Right lobe of liver (tissue), 6 donors: Measurements from ENCODE around the gene TRPT1. TPM values are rescaled to one million over a fixed set of nuclear protein-coding genes. Genes with fewer than 3 reads are reported as not detected.

Experiments used
- ATAC-seq, 4 donors: fragments of 200-7000 bp; cut with Tn5 transposase; one replicate each; pipeline ENCODE4 v1.9.1; 2020; ENCODE audit warnings: mild to moderate bottlenecking in 4 of 4, moderate library complexity in 4 of 4
- DNase-seq, 3 donors: peaks; one replicate each; pipeline ENCODE4 v3.0.0-alpha.2; 2020
- H3K27ac ChIP-seq, 3 donors: fragments of 200-600 bp; one replicate each; pipeline ENCODE4 v1.8.0; 2022
- H3K27me3 ChIP-seq, 2 donors: fragments of 200-600 bp; one replicate each; pipeline ENCODE4 v1.8.0; 2022
- H3K36me3 ChIP-seq, 4 donors: fragments of 200-600 bp; sonication (generic) in 1 of 4; one replicate each; pipeline versions ENCODE4 v1.5.1 to v1.8.0; 2017 to 2022; ENCODE audit warnings: control low read depth in 1 of 4
- H3K4me1 ChIP-seq, 4 donors: fragments of 200-600 bp; sonication (generic) in 1 of 4; one replicate each; pipeline versions ENCODE4 v1.5.1 to v1.8.0; 2017 to 2022; ENCODE audit warnings: control low read depth in 1 of 4
- H3K4me3 ChIP-seq, 3 donors: fragments of 200-600 bp; one replicate each; pipeline ENCODE4 v1.8.0; 2022
- H3K9me3 ChIP-seq, 4 donors: fragments of 200-600 bp; sonication (generic) in 1 of 4; one replicate each; pipeline versions ENCODE4 v1.5.1 to v1.8.0; 2017 to 2022; ENCODE audit warnings: control low read depth in 1 of 4
- POLR2A ChIP-seq: fragments of 450-650 bp; IDR thresholded peaks from one replicate; pipeline ENCODE4 v1.6.1; 2017; ENCODE audit warnings: antibody characterized with exemption, mild to moderate bottlenecking
- WGBS: methylation state at CpG from one replicate; pipeline ENCODE4 v1.1.6; 2018; ENCODE audit warnings: low coverage, low lambda C conversion rate; ENCODE audit not compliant: insufficient coverage; ENCODE audit errors: missing lambda C conversion rate; 5-methylcytosine and 5-hydroxymethylcytosine counted together
- intact Hi-C, 2 donors: fragments of 100-400 bp; cut with DNase I; formaldehyde crosslinking; loops; one replicate each; pipeline versions ENCODE4 v1.11.2 to v1.14.1; 2022
- total RNA-seq, 6 experiments: library from RNA; depleted of rRNA in 2 of 6; stranded (reverse); fragments of >200 nt in 2 of 6; fragmentation: NEBNext Ultra II Directional in 3 of 6; extraction: Animal tissue kit (Norgen Biotek cat#: 25700) in 3 of 6; gene quantifications; one replicate each; pipeline versions ENCODE4 v1.1.0 to v1.2.4, GENCODE V29; 2016 to 2023
- TF ChIP-seq, protein P1 (sequence below), 4 donors: fragments of 200-600 bp in 3 of 4; fragments of 450-650 bp in 1 of 4; IDR thresholded peaks; one replicate each; pipeline versions ENCODE4 v1.5.1 to v1.8.0; 2016 to 2022; ENCODE audit warnings: antibody characterized with exemption in 4 of 4, mild to moderate bottlenecking in 2 of 4
- donor health status: DM: no; HTN: yes; CAD: no.
- donor health status: DM: no; HTN: no; CAD: no.
- donor health status: DM: no; HTN: no; CAD: no.
- donor health status: DM: no; HTN: yes; CAD: no.
- donor health status: DM: no; HTN: yes; CAD: no.

TRPT1 gene
- total RNA-seq, 6 experiments from 2014 or later: 13.5 to 29.6 (median 18.9) TPM

DNA sequence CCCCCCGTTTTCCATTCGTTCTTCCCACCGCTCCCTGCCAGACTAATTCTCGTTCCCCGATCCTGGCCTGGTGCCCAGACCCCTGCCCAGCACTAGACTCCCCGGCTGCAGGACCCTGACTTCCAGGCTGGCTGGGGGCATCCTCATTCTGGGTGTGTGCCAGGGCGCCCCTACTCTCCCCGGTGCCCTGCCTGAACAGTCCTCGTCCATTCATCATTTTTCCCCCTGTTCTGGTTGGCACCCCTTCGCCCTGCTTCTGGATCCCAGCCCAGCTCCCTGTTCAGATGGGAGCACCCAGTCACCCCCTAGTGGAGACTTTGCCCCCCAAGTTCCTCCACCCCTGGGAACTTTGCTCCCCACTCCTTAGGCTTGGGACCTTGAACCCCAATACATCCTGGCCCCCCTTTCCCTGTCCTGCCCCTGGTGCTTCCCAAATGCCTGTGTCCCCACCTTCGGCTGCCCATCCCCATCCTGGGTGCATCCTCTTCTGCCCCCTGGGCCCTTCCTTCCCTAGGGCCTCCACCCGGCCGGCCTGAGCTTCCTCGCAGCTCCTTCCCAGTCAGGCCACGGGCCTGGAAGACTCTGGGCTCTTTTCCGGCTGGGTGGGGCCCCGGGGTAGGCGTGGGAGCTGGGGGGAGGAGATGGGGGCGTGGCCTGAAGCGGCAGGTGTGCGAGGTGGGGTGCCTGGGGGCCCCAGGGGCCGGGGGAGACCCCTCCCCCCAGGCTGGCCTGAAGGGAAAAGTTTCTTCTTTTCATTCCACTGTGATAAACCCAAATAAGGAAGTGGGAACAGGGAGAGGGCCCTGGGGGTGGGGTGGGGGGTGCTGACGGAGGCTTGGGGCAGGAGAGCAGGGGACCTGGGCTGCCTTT lies 26.3 kb upstream of the TRPT1 start:
- H3K4me3 ChIP-seq: peak overlapping the region; percentile 72 to 87 (median 85)
- ATAC-seq: peak in 3 of 4 donors; percentile 1 to 16 (median 12)
- TF ChIP-seq, protein P1, sequence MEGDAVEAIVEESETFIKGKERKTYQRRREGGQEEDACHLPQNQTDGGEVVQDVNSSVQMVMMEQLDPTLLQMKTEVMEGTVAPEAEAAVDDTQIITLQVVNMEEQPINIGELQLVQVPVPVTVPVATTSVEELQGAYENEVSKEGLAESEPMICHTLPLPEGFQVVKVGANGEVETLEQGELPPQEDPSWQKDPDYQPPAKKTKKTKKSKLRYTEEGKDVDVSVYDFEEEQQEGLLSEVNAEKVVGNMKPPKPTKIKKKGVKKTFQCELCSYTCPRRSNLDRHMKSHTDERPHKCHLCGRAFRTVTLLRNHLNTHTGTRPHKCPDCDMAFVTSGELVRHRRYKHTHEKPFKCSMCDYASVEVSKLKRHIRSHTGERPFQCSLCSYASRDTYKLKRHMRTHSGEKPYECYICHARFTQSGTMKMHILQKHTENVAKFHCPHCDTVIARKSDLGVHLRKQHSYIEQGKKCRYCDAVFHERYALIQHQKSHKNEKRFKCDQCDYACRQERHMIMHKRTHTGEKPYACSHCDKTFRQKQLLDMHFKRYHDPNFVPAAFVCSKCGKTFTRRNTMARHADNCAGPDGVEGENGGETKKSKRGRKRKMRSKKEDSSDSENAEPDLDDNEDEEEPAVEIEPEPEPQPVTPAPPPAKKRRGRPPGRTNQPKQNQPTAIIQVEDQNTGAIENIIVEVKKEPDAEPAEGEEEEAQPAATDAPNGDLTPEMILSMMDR (IDR thresholded peaks at IDR 0.05): no peak
- TF ChIP-seq POLR2A: no peak
- peak in 1 of 3 donors; percentile 44 for DNase-seq
- intact Hi-C loops: no loop called here
- H3K27me3 ChIP-seq: no peaks in the 10 kb centered on the region
- H3K4me1 ChIP-seq: peaks cover 0 to 25% (median 12%) of the 10 kb centered on the region in 4 donors
- H3K36me3 ChIP-seq: peaks cover 0 to 5% (median 0%) of the 10 kb centered on the region in 4 donors
- peak overlapping the region; percentile 44 to 69 (median 63) for H3K27ac ChIP-seq
- H3K9me3 ChIP-seq: no peaks in the 10 kb centered on the region
- 11% methylated on average over 19 of the region's 23 CpGs for WGBS

DNA sequence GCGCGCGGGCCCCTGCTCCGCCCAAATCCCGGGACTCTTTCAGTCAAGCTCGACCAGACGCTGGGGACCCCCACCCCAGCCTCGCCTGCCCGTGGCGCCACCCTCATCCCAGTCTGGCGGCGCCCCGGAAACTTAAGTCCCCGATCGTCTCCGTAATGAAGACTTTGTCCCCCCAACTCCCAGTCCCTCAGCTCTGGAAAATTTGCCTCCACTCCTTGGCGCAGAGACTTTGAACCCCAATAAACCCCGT lies 25.7 kb upstream of the TRPT1 start:
- Histone ChIP-seq H3K4me3 (peak overlapping the region; percentile 72 to 87 (median 85)), H3K9me3 (no peaks in the 10 kb centered on the region), H3K36me3 (peaks cover 0 to 5% (median 0%) of the 10 kb centered on the region in 4 donors), H3K27ac (peak overlapping the region; percentile 44 to 69 (median 63)), H3K27me3 (no peaks in the 10 kb centered on the region), H3K4me1 (peaks cover 0 to 25% (median 12%) of the 10 kb centered on the region in 4 donors)
- WGBS: 7% methylated on average over 2 of the region's 18 CpGs
- ATAC-seq (no peak), DNase-seq (peak in 1 of 3 donors; percentile 44)
- TF ChIP-seq, protein P1 (IDR thresholded peaks at IDR 0.05): no peak
- intact Hi-C loops: no loop called here

DNA sequence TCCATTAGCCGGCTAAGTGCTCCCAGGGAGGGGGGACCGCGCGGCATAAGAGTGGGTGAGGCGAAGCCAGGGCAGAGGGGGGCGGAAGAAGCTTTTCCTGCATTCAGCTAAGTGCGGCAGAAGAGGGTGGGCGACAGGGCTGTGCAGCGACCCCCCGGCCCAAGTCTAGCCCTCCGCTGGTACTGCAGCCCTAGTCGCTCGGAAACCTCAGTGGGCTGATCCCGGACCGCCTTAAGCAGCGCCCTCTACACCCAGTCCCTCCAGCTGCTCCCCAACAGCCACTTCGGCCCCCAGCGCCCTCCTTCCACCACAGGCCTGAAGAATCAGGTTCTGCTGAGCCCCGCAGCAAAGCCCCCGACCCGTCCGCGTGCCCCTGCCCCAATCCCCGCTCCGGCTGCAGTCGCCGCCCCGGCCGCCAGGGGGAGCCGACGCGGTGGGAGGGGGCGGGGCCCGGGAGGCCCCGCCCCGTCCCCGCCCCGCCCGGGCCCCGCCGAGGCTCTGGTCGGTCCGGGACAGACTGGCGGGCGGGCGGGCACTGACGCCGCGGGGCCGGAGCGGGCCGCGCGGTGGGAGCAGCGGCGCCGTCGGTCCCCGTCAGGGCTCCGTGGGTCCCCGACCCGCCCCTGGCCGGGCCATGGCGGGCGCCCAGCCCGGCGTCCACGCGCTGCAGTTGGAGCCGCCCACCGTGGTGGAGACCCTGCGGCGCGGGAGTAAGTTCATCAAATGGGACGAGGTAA lies 25.2 kb upstream of the TRPT1 start, which contains the start of gene PLCB3:
PLCB3 (plus strand) TSS at position 515 of the 737 bp plus-strand sequence; CDS start at position 635, 120 bp downstream.
- 4% methylated on average over 17 of the region's 75 CpGs for WGBS
- ATAC-seq (peak; percentile 56 to 77 (median 62)), DNase-seq (peak in 2 of 3 donors; percentile 74 to 76)
- Histone ChIP-seq H3K27ac (peak within 1 kb of the TSS; percentile 44 to 69 (median 63)), H3K36me3 (no peaks in the 10 kb centered on the region), H3K4me1 (peaks cover 0 to 25% (median 12%) of the 10 kb centered on the region in 4 donors), H3K4me3 (peak within 1 kb of the TSS; percentile 72 to 87 (median 85)), H3K27me3 (no peaks in the 10 kb centered on the region), H3K9me3 (no peaks in the 10 kb centered on the region)
- intact Hi-C loops: no loop called here
- TF ChIP-seq, protein P1 (IDR thresholded peaks at IDR 0.05): peak; percentile 64 to 88 (median 76)
- TF ChIP-seq POLR2A: peak; percentile 79

DNA sequence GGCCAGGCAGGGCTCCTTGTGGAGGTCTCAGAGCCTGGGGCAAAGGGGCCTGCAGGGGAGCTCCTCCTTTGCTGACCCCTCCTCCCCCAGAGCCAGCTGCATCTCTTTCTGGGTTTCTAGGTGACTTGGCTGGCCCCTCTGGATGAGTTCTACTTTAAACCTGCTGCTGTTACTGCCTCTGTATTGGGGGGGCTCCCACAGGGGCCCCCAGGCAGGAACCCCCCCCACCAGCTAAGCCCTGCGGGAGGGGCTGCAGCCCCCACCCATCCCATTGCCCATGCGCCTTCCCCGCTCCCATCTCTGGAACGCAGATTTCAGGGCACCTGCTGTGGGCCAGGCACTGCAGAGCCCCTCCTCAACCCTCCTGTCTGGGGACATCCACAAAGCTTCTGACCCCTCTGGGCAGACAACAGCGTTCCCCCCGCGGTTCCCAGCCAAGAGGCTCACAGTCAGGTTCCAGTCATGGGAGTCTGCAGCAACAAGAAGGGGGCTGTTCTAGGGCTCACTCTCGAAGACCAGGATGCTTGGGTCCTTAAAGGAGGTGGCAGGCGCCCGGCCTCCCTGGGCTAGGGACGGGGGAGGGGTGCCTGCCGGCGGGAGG lies 24.5 kb upstream of the TRPT1 start:
- ATAC-seq: no peak
- Histone ChIP-seq H3K27me3 (no peaks in the 10 kb centered on the region), H3K27ac (no peak overlapping the region), H3K36me3 (no peaks in the 10 kb centered on the region), H3K4me1 (peaks cover 0 to 26% (median 12%) of the 10 kb centered on the region in 4 donors), H3K4me3 (peak overlapping the region; percentile 29 to 87 (median 72)), H3K9me3 (no peaks in the 10 kb centered on the region)
- intact Hi-C loops: no loop called here
- no peak for TF ChIP-seq POLR2A
- TF ChIP-seq, protein P1 (IDR thresholded peaks at IDR 0.05): no peak
- DNase-seq: peak in 1 of 3 donors; percentile 28
- WGBS: no CpG with 5 or more reads among the region's 13 CpGs
